ENCODE measurements around the gene NR2F6.
A peak's percentile ranks its signal among the peaks of the same experiment; 100 is the strongest.

The NR2F6 gene

GRCh38 chr19:17256130-17256529 lies 10.4 kb upstream of the NR2F6 start:
- TF ChIP-seq CTCF (conservative IDR thresholded peaks at IDR 0.05; ENCODE audit: low read depth): no peak
- DNase-seq (ENCODE audit: low spot score): no peak
- H3K27ac ChIP-seq: no peak overlapping the region
- POLR2A ChIA-PET (ENCODE audit: low non-redundant PET): interaction anchor here (0.6 kb wide), 1 partner anchor 22 kb away, joined by 3 read pairs; no protein-coding TSS in a partner anchor
- CTCF ChIA-PET: interaction anchor here (0.6 kb wide), 1 partner anchor 42 kb away, joined by 3 read pairs; no protein-coding TSS in a partner anchor

- POLR2A ChIA-PET (ENCODE audit: low non-redundant PET): interaction anchor here (1.0 kb wide), 1 partner anchor 15 kb away, joined by 3 read pairs; no protein-coding TSS in a partner anchor
- CTCF ChIA-PET: interaction anchor here (0.6 to 1.0 kb wide), 2 partner anchors 27 to 478 kb away, joined by 3 to 4 read pairs; no protein-coding TSS in a partner anchor
- no peak for DNase-seq (ENCODE audit: low spot score)
- TF ChIP-seq CTCF (conservative IDR thresholded peaks at IDR 0.05; ENCODE audit: low read depth): no peak
- peak overlapping the region; percentile 30 for H3K27ac ChIP-seq
These were observed 9.5 kb upstream of the NR2F6 start for GRCh38 chr19:17255150-17255621.

GRCh38 chr19:17254636-17255035 lies 8.9 kb upstream of the NR2F6 start:
- DNase-seq (ENCODE audit: low spot score): no peak
- no peak for TF ChIP-seq CTCF (conservative IDR thresholded peaks at IDR 0.05; ENCODE audit: low read depth)
- ChIA-PET POLR2A (ENCODE audit: low non-redundant PET) (interaction anchor here (1.0 kb wide), 1 partner anchor 14 kb away, joined by 3 read pairs; no protein-coding TSS in a partner anchor), CTCF (interaction anchor here (1.0 kb wide), 1 partner anchor 28 kb away, joined by 3 read pairs; no protein-coding TSS in a partner anchor)
- H3K27ac ChIP-seq: peak overlapping the region; percentile 30

GRCh38 chr19:17249887-17250548 lies 4.3 kb upstream of the NR2F6 start:
- no peak for DNase-seq (ENCODE audit: low spot score)
- ChIA-PET POLR2A (ENCODE audit: low non-redundant PET) (interaction anchor here (0.6 kb wide), 1 partner anchor 170 kb away, joined by 3 read pairs; the partner anchor contains the start of gene MVB12A), CTCF (interaction anchor here (0.6 to 0.7 kb wide), 2 partner anchors 47 to 179 kb away, joined by 3 read pairs; no protein-coding TSS in a partner anchor)
- peak overlapping the region; percentile 89 for H3K27ac ChIP-seq
- TF ChIP-seq CTCF (conservative IDR thresholded peaks at IDR 0.05; ENCODE audit: low read depth): no peak

GRCh38 chr19:17248011-17248776 lies 2.5 kb upstream of the NR2F6 start:
- CTCF ChIA-PET: interaction anchor here (0.6 to 0.8 kb wide), 4 partner anchors 11 to 138 kb away, joined by 3 to 5 read pairs (median 3); no protein-coding TSS in a partner anchor
- peak; percentile 67 for DNase-seq (ENCODE audit: low spot score)
- no peak for TF ChIP-seq CTCF (conservative IDR thresholded peaks at IDR 0.05; ENCODE audit: low read depth)
- peak overlapping the region; percentile 89 for H3K27ac ChIP-seq
- POLR2A ChIA-PET (ENCODE audit: low non-redundant PET): no interaction called here

Data from RWPE1 (cell line).